ENCODE data around the gene MXD1. TPM values are rescaled to one million over a fixed set of nuclear protein-coding genes. Genes with fewer than 3 reads are reported as not detected.

The MXD1 gene
- total and polyA plus RNA-seq, 4 donors, result 4.0 to 63.7 (median 38.2) TPM

- 94 to 97% methylated on average over 8 of the region's 8 CpGs for WGBS, 2 donors
- Histone ChIP-seq H3K27ac (ENCODE audit: low read depth in 1 of 2, low read length in 1 of 2) (no peak overlapping the region), H3K9me3 (ENCODE audit: control insufficient read depth in 4 of 4, insufficient read depth in 3 of 4, low read length in 3 of 4) (no peaks in the 10 kb centered on the region), H3K27me3 (ENCODE audit: control insufficient read depth in 3 of 3, insufficient read depth in 3 of 3, low read length in 2 of 3) (no peaks in the 10 kb centered on the region), H3K4me3 (no peak overlapping the region), H3K36me3 (ENCODE audit: control insufficient read depth in 4 of 4, insufficient read depth in 4 of 4, low read length in 4 of 4) (peaks cover 0 to 1% (median 0%) of the 10 kb centered on the region in 4 donors), H3K4me1 (ENCODE audit: control insufficient read depth in 5 of 5, insufficient read depth in 5 of 5, low read length in 5 of 5) (no peaks in the 10 kb centered on the region), H3K9ac (ENCODE audit: insufficient read depth in 1 of 2, low read length in 2 of 2) (no peak overlapping the region)
- ATAC-seq (ENCODE audit: insufficient read depth, low FRiP score) (no peak), DNase-seq (no peak)
- TF ChIP-seq, protein P1, sequence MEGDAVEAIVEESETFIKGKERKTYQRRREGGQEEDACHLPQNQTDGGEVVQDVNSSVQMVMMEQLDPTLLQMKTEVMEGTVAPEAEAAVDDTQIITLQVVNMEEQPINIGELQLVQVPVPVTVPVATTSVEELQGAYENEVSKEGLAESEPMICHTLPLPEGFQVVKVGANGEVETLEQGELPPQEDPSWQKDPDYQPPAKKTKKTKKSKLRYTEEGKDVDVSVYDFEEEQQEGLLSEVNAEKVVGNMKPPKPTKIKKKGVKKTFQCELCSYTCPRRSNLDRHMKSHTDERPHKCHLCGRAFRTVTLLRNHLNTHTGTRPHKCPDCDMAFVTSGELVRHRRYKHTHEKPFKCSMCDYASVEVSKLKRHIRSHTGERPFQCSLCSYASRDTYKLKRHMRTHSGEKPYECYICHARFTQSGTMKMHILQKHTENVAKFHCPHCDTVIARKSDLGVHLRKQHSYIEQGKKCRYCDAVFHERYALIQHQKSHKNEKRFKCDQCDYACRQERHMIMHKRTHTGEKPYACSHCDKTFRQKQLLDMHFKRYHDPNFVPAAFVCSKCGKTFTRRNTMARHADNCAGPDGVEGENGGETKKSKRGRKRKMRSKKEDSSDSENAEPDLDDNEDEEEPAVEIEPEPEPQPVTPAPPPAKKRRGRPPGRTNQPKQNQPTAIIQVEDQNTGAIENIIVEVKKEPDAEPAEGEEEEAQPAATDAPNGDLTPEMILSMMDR (IDR thresholded peaks at IDR 0.05; ENCODE audit: control extremely low read depth, extremely low read depth), result no peak
Measured at GRCh38 chr2:69962986-69963730, 48.2 kb downstream of the MXD1 start.

DNA sequence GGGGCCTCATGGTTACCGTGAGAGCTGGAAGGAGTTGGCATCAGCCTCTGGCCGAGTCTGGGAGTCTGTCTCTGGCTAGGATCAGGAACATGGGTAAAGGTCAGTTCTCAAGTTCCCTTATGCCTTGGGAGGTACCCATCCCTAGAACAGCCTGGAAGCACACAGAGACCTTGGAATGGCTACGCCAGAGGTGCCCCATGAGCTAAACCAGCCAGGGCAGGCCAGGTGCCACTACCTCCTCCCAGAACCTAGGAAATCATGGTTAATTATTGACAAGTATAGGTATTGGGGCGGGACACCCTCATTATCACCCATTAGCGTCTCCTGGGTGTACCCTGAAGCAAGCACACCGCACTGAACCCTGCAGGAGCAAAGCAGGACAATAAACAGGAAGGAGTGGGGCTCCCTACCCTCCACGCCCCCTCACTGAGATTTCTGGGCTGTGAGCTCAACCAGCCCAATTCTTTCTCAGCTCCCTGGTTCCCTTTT is 49.5 kb downstream of the MXD1 start:
- H3K27ac ChIP-seq (ENCODE audit: low read depth in 1 of 2, low read length in 1 of 2), result no peak overlapping the region

GRCh38 chr2:69965756-69966445 is 51.0 kb downstream of the MXD1 start:
- H3K27ac ChIP-seq (ENCODE audit: low read depth in 1 of 2, low read length in 1 of 2), result no peak overlapping the region
- TF ChIP-seq, protein P1 (IDR thresholded peaks at IDR 0.05; ENCODE audit: control extremely low read depth, extremely low read depth), result no peak
- 93 to 95% methylated on average over 8 of the region's 8 CpGs for WGBS, 2 donors
- no peak overlapping the region for H3K9ac ChIP-seq (ENCODE audit: insufficient read depth in 1 of 2, low read length in 2 of 2)
- DNase-seq, result no peak
- H3K4me1 ChIP-seq (ENCODE audit: control insufficient read depth in 5 of 5, insufficient read depth in 5 of 5, low read length in 5 of 5), result no peaks in the 10 kb centered on the region
- H3K27me3 ChIP-seq (ENCODE audit: control insufficient read depth in 3 of 3, insufficient read depth in 3 of 3, low read length in 2 of 3), result no peaks in the 10 kb centered on the region
- H3K36me3 ChIP-seq (ENCODE audit: control insufficient read depth in 4 of 4, insufficient read depth in 4 of 4, low read length in 4 of 4), result peaks cover 0 to 1% (median 0%) of the 10 kb centered on the region in 4 donors
- H3K9me3 ChIP-seq (ENCODE audit: control insufficient read depth in 4 of 4, insufficient read depth in 3 of 4, low read length in 3 of 4), result no peaks in the 10 kb centered on the region
- ATAC-seq (ENCODE audit: insufficient read depth, low FRiP score), result no peak
- H3K4me3 ChIP-seq, result no peak overlapping the region

More for the DNA sequence above, 49.5 kb downstream of the MXD1 start:
- no peak overlapping the region for H3K9ac ChIP-seq (ENCODE audit: insufficient read depth in 1 of 2, low read length in 2 of 2)
- WGBS, 2 donors, result 89 to 91% methylated on average over 7 of the region's 7 CpGs
- no peak overlapping the region for H3K4me3 ChIP-seq
- TF ChIP-seq, protein P1 (IDR thresholded peaks at IDR 0.05; ENCODE audit: control extremely low read depth, extremely low read depth), result no peak
- no peaks in the 10 kb centered on the region for H3K4me1 ChIP-seq (ENCODE audit: control insufficient read depth in 5 of 5, insufficient read depth in 5 of 5, low read length in 5 of 5)
- no peaks in the 10 kb centered on the region for H3K27me3 ChIP-seq (ENCODE audit: control insufficient read depth in 3 of 3, insufficient read depth in 3 of 3, low read length in 2 of 3)
- no peaks in the 10 kb centered on the region for H3K9me3 ChIP-seq (ENCODE audit: control insufficient read depth in 4 of 4, insufficient read depth in 3 of 4, low read length in 3 of 4)
- H3K36me3 ChIP-seq (ENCODE audit: control insufficient read depth in 4 of 4, insufficient read depth in 4 of 4, low read length in 4 of 4), result peaks cover 0 to 1% (median 0%) of the 10 kb centered on the region in 4 donors
- no peak for ATAC-seq (ENCODE audit: insufficient read depth, low FRiP score)
- no peak for DNase-seq
